Measurements from ENCODE around the gene NECAB2.
A peak's percentile ranks its signal among the peaks of the same experiment; 100 is the strongest.

Gene NECAB2

DNA sequence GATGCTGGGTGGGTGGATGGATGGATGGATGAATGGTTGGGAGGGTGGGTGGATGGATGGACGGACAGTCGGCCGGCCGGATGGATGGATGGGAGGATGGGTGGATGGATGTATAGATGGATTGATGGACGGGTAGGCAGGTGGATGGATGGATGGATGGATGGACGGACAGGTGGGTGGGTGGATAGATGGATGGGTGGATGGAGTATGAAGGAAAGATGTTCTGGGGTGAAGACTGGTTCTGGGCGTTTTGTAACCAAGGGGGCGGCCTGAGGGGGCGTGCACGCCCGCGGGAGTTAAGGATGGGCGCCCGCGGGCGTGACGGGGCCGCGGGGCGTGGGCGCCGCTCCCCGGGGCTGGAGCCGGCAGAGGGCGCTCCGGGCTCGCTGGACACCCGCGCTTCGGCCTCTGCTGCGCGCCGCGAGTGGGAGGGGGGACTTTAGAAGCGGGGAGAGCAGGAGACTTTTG lies at the start of gene NECAB2:
Gene NECAB2 (plus strand): TSS at position 407 of the 468 bp plus-strand sequence. CDS start 405 bp downstream, outside the sequence.
- DNase-seq, result no peak

DNA sequence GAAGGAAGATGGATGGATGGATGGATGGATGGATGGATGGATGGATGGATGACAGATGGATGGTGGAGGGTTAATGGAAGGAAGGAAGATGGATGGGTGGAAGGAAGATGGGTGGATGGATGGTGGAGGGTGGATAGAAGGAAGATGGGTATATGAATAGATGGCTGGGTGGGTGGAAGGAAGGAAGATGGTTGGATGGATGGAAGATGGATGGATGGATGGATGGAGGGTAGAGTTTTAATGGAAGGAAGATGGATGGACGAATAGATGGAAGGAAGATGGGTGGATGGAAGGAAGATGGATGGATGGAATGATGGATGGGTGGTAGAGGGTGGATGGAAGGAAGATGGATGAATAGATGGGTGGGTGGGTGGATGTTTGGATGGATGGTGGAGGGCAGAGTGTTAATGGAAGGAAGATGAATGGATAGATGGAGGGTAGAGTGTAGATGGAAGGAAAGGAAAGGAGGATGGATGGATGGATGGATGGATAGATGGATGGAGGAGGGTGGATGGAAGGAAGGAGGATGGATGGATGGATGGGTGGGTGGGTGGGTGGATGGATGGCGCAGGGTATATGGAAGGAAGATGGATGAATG lies 47.1 kb upstream of the NECAB2 start:
- no peak for DNase-seq

DNA sequence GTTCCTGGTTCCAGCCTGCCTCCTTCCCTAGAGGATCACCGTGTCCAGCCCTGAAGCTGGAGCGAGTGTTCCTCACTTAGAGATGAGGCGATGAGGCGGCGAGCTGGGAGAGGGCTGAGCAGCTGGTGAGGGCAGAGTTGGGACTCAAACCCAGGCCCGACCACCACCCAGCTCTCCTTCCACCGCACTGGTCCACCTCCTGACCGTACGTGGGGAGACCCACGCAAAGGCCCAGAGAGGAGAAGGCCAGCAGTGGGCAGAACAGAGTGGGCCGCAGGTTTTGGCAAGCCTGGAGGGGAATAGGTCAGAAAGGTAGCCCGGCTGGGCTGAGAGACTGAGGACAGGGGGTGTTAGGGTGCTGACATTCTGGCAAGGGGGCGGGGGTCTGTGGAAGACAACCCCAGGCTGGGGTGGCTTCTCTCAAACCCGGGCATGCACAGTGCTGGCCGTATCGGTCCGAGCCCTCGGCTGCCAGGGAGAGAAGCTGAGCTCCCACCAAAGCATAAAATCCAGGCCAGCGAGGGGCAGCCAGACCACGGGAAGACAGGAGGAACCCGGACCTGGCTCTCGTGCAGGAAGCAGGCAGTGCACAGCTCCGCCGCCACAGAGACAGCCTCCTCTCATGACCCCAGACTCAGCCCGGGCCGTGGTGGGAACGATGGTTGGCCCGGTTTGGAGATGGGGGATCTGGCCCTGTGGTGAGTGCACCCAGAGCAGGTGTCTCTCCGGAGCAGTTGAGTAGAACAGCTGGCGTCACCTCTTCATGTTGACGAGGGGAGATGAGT lies 44.3 kb upstream of the NECAB2 start:
- DNase-seq, result no peak

DNA sequence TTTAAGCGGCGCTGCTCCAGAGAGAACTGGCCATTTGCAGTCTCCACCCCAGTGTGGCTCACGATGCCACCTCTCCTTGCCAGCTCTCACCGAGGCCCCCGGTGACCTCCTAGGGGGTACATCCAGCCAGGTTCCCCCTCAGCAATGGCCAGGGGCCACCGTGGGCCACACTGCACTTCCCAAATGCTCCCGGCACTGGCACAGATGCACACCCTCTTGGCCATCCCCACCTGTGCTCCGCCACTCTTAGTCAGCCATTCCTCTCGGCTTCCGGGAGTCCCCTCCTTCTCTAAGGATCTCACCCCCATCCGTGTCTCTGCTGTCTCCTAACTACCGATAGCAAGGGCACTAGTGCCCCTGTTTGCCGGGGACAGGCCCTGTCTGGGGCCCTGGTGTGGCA lies 43.4 kb upstream of the NECAB2 start:
- DNase-seq, result no peak

DNA sequence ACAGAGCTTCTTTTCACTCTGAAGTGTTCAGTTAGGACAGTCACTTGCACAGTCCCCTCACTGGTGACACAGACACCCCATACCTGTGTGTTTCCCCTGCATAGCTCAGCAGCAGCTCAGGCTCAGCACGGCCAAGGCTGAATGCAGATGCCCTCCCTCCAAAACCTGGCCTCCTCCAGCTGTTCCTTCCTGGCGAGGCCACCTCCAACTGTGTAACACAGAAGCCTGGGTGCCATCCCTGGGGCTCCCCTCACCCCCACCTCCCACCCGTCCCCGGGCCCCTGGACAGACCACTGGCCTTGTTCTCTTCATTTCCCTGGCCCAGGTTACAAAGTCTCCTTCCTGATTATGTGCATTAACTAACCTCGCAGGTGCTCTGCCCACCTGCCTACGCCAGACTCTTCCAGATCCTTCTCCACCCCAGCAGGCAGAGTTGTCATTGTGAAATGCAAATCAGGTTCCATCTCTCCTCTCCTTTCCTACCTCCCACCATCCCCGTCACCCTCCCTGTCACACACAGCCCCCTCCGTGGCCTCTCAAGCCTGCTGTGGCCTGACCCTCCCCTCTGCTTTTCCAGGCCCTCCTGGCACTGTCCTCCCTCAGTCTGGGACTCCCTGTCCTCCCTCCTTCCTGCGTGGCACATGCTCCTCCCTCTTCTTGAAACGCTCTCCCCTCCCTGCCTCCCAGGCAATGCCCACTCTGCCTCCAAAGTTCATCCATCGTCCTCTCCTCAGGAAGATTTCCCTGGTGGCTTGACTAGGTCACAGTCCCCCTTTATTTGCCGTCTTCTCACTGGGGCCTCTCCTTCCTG lies 42.7 kb upstream of the NECAB2 start:
- no peak for DNase-seq

DNA sequence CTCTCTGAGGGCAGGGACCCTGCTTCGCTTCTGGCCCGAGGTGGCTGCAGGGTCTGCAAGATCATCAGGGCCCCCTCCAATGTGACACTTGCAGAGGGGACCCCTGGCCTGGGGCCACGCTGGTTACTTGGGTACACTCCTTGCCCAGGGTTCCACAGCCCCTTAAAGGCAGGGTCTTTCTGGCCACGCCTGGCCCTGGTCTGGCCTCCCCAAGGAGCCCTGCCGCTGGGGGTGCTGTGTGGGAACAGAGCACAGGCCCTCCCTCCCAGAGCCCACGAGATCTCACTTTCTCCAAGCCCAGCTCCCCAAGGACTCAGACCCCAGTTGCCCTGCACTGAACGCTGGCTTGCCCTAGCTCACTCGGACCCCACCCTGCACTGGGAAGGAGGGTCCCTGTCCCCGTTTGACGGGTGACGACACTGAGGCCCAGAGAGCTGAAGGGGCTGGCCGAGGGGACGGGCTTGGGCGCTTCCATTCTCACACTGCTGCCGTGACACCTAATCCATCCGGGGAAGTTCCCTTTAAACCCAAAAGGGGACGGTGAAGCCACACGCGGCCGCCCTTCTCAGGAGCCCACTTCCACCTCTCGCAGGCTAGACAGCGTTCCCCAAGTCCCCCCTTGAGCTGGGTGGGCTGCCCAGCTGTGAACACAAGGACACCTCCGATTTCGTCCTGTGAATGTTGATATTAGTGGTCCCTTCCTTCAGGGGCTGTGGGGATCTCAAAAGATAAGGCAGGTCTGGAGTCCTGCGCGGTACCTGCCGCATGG lies 41.9 kb upstream of the NECAB2 start:
- DNase-seq, result no peak

DNA sequence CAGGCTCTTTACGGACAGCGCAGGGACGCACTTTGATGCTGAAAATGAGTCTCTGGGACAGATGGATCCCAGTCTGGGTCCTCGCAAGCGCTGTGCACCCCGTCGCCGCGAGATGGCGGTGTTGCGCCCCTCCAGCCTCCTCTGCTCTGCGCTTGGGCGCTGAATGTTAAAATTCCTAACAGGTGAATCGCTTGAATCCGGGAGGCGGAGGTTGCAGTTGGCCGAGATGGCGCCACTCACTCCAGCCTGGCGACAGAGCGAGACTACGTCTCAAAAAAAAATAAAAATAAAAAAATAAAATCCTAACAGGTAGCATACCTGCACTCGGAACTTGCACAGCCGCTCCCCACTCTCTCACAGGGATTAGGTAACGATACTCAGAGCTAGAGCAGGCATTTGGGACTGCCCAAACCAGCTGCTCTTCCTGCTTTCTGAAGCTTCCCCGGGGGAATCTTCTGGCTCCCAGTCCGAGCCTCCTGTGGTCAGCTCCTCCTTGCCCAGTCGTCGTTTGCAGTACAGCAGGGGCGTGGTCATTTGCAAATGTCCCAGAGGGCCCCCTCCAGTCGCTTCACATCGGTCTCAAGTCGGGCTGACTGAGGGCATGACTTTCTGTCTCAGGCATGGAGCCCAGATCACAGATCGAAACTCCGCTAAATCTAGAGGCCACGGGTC lies 41.2 kb upstream of the NECAB2 start:
- peak; percentile 40 for DNase-seq

DNA sequence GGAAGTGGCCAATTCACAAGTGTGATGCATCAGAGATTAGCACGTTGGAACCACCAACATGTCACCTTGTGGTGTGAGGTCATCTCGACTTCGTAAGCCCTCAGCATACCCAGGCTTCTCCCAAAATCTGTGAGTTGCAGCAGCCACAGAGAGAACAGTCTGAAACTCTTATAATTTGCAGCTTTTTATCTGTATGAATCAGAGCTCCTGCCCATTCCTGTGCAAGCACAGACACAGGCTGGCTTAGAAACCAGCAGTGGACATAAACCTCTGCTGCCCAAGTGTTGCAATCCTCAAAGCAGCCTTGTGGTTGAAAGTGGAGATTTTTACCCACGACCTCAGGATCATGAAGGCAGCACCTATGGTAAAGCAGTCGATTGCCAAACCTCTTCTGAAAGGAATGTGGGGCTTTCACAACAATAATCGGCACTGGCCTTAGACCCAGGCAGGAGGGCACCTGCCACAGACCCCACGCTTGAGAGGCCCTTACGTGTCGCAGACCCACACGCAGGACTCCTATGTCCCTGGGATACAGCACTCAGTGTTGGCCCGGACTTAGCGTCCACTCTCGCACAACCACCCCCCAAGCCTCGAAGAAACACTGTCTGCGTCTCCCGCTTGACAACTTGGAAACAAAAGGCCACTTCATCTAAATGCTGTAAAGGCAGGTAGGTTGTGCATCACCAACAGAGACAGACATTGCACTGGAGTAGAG lies 39.5 kb upstream of the NECAB2 start:
- DNase-seq, result no peak

DNA sequence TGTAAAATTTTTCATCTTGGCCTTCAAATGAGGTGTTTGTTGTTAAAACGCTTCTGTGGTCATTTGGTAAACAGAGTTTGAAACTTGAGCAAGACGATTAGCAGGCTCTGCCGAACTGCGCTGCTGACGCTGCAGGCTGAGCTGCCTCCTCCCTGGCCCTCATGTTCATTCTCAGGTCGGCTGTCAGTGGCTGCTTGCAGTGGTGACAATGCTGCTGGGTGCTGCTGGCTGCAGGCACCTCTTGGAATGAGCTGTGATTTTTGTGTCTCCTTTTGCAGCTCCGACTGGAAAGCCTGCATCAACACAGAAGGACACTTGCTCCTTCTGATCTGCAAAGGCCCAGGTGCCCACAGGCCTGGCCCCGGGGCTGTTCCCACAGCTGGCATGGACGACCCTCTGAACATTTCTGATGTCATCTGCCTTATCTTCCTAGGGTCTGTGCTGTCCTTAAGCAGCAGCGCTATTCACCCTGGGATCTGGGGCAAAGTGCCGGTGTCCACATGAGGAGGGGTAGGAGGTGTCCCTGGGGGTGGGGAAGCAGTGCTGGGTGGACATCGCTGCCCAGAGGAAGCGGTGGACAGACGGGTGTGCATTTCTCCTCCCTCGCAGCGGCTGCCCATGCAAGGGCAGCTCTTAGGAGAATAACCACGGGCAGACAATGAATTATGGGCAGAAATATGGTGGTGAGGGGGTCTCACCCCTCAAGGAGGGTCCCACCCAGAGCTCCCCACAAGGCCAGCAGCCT lies 38.1 kb upstream of the NECAB2 start:
- no peak for DNase-seq

DNA sequence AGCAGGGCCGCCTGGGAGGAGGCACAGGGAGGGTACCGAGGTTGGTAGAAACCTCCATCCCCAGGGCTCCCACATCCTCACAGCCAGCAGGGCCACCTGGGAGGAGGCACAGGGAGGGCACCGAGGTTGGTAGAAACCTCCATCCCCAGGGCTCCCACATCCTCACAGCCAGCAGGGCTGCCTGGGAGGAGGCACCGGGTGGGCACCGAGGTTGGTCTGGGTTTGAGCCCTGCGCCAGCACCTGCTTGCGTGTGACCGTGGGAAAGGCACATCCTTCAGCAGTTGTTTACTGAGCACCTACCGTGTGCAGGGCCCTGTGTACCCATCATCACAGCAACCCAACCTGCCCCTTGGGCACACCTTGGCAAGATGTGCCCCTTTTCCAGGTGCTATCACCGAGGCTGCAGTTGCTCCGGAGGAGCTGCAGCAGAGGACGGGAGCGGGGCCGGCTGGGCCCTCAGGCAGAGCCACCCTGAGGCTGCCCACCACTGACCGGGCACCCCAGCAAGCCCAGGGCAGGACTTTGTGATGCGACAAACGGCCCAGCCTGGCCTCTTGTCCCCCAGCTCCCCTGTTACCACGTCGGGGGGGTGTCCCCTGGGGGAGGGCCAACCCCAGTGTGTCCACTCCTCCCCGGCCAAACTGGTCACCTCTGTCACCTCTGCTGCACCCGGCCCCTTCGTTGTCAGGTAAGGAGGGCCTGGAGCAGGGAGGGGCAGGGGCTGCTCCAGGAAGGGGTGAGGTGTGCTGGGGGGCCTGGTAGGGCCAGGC lies 37.1 kb upstream of the NECAB2 start:
- DNase-seq, result no peak

DNA sequence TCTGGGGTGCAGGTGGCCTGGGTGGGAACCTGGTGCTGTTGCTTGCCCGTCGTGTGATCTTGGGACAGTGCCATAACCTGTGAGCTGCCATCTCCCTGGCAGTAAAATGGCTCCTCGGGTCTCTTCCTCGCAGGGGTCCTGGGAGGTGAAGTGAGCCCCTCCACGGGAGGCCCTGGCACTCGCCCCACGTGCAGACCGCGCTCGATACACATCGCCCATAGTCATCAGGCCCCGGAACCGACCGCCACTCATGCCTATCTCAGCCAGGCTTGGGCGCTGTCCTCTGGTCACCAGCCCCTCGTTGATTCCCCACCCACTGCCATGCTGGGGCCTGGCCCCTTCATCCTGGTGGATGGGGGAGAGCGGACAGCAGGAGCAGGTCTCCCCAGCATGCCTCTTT lies 36.5 kb upstream of the NECAB2 start:
- no peak for DNase-seq

DNA sequence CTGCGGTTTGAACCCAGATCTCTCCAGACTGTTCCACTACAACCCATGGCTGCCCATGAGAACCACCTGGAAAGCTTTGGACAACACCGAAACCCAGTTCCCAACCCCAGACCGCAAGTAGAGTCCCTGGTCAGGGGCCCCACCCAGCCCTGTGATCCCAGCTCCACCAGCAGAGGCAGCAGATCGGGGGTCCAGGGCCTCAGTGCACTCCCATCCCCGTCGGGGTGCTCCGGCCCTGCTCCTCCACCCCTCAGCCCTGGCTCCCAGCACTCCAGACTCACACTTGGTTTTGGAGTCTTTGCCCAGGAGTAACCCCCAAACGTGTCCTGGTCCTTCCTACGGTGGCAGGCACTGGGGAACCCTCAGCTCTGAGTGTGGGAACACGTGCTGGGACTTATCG lies 35.7 kb upstream of the NECAB2 start:
- no peak for DNase-seq

DNA sequence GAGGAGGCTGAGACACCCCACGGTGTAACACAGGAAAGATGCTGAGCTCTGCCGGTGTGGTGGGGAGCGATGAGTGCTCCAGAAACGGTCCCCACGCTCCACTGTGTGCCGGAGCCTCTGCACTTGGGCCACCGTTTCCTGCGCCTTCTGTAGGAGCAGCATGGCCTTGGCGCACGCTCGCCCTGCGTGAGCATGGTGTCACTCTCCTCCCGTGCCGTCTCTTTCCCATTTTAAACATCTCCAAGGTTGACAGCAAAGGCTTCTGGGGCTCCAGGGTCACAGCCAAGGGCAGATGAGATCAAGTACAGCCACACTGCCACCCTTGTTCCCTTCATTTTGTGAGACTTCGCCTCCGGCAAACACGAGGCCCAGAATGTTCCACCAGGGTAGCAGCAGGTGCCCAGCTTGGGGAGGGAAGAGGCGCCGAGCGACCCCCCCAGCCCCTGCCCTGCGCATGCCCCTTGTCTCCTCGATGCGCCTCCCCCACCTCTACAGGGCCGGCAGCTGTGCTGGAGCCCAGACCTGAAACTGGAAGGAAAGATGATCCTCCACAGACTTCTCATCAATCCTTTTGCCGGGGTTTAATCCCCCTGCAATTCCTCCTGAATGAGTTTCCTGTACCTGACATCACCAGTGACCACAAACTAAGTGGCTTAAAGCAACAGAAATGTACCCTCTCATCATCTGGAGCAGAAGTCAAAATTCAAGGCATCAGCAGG lies 34.9 kb upstream of the NECAB2 start:
- no peak for DNase-seq

DNA sequence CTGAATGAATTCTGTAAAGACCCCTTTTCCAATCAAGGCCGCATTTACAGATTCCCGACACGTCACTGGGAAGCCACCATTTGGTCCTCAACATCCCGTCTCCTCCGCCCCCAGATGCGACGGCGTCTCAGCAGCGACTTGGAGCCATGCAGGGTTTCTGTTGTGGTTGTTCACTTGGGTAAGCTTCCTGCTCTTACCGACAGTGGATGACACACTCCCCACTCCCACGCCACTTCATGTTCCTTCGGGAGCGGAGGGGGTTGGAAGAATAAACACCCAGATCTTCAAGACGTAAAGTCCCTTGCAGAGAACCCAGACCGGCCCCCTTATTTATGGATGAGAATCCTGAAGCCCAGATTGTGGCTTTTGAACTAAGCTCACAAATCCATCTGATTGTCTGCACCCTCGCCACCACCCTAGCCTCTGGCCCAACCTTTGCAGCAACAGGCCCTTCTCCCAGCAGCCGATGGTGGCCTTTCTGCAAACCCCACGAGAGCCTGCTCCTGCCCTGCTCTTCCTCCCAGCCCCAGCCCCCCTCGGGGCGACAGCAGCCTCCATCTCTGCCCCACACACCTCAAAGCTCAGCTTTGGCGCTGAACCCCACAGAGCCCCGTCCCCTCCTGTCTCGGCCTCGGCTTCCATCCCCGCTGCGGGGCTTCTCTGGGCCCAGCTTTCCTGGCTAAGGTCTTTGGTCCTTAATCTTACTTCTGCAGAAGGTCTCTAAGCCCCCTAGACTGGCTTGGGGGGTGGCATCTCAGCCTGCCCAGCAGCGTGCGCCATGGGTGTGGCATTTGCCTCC lies 34.0 kb upstream of the NECAB2 start:
- no peak for DNase-seq

DNA sequence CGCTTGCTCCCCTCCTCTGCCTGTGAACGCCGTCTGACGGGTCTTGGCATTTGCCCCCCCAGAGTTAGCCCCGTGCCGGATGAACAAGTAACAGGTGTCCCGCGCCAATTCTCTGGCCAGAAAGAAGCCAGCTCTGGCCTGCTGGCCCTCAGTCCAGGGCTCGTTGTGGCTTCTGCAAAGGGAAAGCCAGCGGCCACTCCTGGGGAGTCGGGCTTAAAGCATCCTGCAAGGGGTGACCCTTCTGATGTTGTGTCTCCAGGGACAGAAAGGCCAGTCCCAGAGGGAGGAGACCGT lies 33.4 kb upstream of the NECAB2 start:
- no peak for DNase-seq

DNA sequence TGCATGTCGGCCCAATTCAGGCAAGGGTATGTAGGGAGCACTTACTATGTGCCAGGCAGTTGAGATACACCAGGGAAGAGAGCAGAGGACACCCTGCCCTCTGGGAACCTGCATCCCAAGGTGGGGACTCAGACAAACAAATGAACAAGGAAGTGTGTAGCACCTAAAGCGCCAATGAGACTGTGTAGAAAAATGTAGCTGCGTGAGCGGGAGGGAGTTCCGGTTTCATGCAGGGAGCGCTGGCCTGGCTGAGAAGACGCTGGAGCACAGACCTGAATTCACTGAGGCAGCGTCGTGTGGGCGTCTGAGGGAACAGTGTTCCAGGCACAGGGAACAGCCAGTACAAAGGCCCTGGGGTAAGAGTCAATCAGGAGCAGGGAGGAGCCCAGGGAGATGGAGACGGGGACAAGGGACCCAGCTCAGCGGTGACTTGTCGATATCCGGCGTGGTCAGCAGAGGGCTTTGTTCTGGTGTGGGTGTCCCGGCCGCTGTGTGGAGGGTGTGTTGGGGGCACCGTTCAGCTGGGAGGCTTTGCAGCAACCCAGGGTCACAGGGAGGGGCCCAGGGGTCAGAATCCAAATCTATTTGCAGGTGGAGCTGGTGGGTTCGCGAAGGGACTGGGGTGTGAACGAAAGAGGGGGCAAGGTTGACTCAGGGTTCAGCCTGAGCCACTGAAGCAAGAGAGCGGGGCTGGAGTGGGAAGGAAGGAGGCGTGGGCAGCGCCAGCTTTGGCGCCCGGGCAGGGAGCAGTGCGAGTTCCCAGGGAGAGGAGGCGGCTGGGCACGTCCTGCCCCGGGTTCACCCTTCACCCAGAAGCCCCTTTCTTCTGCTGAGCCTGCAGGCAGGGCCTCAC lies 32.8 kb upstream of the NECAB2 start:
- DNase-seq, result no peak

DNA sequence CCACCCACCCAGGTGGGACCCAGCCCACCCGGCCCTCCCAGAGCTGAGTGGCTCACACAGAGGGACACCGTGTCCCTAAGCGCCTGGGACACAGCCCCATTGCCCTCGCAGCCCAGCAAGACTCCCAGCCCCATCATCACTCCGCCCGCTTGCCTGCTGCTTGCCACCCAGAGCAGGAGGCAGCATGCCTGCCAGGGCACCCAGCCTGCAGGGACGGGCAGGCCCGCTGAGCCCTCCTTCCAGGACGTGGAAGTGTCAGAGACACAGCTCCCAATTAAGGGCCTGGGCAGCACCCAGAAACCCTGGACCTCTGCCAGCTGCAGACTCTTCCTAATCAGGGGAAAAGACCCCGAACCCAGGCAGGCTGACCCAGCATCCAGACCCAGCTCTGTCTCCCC lies 32.2 kb upstream of the NECAB2 start:
- no peak for DNase-seq
